ENCODE data around the gene C11orf52. TPM values are rescaled to one million over a fixed set of nuclear protein-coding genes. Genes with fewer than 3 reads are reported as not detected.
A peak's percentile ranks its signal among the peaks of the same experiment; 100 is the strongest.
"Not testable (repeated sequence)": the region's sequence is repeated elsewhere in the genome, so short reads cannot be mapped to it uniquely, and the experiment has no call there.

C11orf52 gene
- total and polyA plus RNA-seq, 8 donors = 3.9 to 43.4 (median 18.7) TPM; not detected in 1

DNA sequence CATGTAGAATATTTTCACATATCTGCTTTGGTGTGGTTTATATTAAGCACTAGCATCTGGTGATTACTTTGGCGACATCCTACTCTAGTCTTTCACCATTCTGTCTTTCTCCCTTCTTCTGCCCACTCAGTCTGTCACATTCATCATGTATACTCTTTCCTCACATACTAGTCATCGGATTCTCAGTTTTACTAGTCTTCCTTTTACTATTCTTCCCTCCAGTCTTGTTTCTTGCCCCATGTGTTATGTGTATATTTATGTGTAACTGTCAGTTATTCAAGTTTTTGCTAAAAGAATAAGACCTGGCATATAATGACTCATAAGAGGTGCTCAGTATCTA is 13.9 kb downstream of the C11orf52 start:
- Histone ChIP-seq H3K4me3 (no peak overlapping the region), H3K36me3 (no peaks in the 10 kb centered on the region), H3K4me1 (peaks cover 11 to 41% (median 23%) of the 10 kb centered on the region in 4 donors), H3K27me3 (no peaks in the 10 kb centered on the region), H3K9me3 (no peaks in the 10 kb centered on the region), H3K27ac (no peak overlapping the region)
- WGBS, 5 donors = 63 to 82% (median 77%) methylated on average over 2 of the region's 2 CpGs
- TF ChIP-seq EP300 (IDR thresholded peaks at IDR 0.05) (no peak), POLR2A (IDR thresholded peaks at IDR 0.05) (no peak), CTCF (IDR thresholded peaks at IDR 0.05) (no peak), POLR2AphosphoS5 (IDR thresholded peaks at IDR 0.05) (no peak)
- intact Hi-C loops (cut with DNase I; ENCODE audit: low total_unique reads) = loop anchor here (5.0 kb wide), 1 partner anchor 50 kb away; no protein-coding TSS in a partner anchor
- DNase-seq = no peak

GRCh38 chr11:111933176-111933575 is 14.5 kb downstream of the C11orf52 start:
- Histone ChIP-seq H3K27ac (peak overlapping the region in 1 of 5 donors; percentile 15), H3K4me1 (peaks cover 17 to 45% (median 27%) of the 10 kb centered on the region in 4 donors)
- not testable (repeated sequence) for H3K27me3 ChIP-seq, H3K9me3 ChIP-seq, H3K36me3 ChIP-seq, H3K4me3 ChIP-seq, DNase-seq
- WGBS, 5 donors = 91 to 97% (median 96%) methylated on average over 14 of the region's 14 CpGs
- intact Hi-C loops (cut with DNase I; ENCODE audit: low total_unique reads) = loop anchor here (5.0 kb wide), 1 partner anchor 49 kb away; no protein-coding TSS in a partner anchor

GRCh38 chr11:111933872-111934271 is 15.2 kb downstream of the C11orf52 start:
- TF ChIP-seq EP300 (IDR thresholded peaks at IDR 0.05) = no peak
- TF ChIP-seq CTCF (IDR thresholded peaks at IDR 0.05) = no peak
- no peak for TF ChIP-seq POLR2AphosphoS5 (IDR thresholded peaks at IDR 0.05)
- TF ChIP-seq POLR2A (IDR thresholded peaks at IDR 0.05) = no peak
- H3K27me3 ChIP-seq = no peaks in the 10 kb centered on the region
- no peak for DNase-seq
- peaks cover 21 to 52% (median 34%) of the 10 kb centered on the region in 4 donors for H3K4me1 ChIP-seq
- H3K9me3 ChIP-seq = no peaks in the 10 kb centered on the region
- intact Hi-C loops (cut with DNase I; ENCODE audit: low total_unique reads) = loop anchor here (5.0 kb wide), 1 partner anchor 48 kb away; no protein-coding TSS in a partner anchor
- 71 to 84% (median 76%) methylated on average over 1 of the region's 1 CpG for WGBS, 5 donors
- H3K36me3 ChIP-seq = no peaks in the 10 kb centered on the region
- H3K4me3 ChIP-seq = no peak overlapping the region
- H3K27ac ChIP-seq = peak overlapping the region in 1 of 5 donors; percentile 87

DNA sequence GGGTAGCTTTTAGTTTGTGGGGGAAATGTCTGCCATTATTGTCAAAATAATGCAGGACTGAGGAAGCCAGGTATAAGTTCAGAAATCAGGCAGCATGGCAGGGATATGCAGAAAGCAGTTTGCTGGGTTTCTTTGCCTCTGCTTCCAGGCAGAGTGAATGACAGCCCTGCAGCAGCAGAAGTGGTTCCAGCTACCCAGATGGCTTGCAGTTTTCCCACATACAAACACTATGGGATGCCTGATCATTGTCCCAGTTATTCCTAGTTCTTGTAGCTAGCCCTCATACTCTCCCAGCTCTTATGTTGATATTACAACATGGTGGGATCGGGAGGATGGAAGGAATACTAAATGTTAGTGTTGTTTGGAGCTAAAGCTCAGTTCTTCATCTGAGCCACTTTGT is 15.6 kb downstream of the C11orf52 start:
- Histone ChIP-seq H3K36me3 (no peaks in the 10 kb centered on the region), H3K4me1 (peaks cover 21 to 57% (median 36%) of the 10 kb centered on the region in 4 donors), H3K27ac (peak overlapping the region in 1 of 5 donors; percentile 87), H3K4me3 (no peak overlapping the region), H3K9me3 (no peaks in the 10 kb centered on the region), H3K27me3 (no peaks in the 10 kb centered on the region)
- no peak for TF ChIP-seq POLR2A (IDR thresholded peaks at IDR 0.05)
- no peak for TF ChIP-seq CTCF (IDR thresholded peaks at IDR 0.05)
- no peak for TF ChIP-seq EP300 (IDR thresholded peaks at IDR 0.05)
- no peak for TF ChIP-seq POLR2AphosphoS5 (IDR thresholded peaks at IDR 0.05)
- intact Hi-C loops (cut with DNase I; ENCODE audit: low total_unique reads) = loop anchor here (5.0 kb wide), 1 partner anchor 48 kb away; no protein-coding TSS in a partner anchor
- 89 to 97% (median 92%) methylated on average over 1 of the region's 1 CpG for WGBS, 5 donors
- no peak for DNase-seq

DNA sequence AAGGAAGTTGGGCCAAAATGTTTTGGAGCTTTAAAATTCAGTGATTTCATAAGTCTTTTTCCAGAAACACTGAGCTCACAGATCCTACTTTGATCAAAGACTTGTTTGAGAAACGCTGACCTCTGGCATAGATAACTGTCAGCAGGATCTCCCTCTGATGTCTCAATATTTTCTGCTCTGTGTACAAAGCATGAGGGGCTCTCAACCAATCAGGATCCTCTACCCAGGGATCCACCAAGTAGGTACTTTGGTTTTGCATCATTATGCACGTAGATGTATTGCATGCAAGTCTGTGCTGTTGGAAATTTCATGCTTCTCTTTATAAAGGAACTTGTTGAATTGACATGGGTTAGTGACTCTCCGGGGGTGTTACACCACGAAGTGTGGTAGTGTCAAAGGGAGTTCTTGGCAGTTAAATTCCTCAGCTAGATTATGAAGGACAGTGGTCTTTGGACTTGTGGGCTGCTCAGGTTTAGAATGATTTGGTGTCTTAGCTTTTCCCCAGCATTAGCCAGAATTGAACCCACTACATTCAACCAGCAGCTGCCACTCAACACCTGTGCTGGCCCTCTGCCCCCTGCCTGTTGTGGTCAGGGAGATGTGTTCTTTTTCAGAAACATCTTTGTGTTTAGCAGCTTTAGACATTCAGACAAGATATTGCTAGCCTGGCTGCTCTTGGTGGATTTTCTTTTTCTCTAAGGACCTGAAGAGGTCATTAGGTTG is 16.8 kb downstream of the C11orf52 start:
- intact Hi-C loops (cut with DNase I; ENCODE audit: low total_unique reads) = no loop called here
- TF ChIP-seq POLR2A (IDR thresholded peaks at IDR 0.05) = no peak
- TF ChIP-seq EP300 (IDR thresholded peaks at IDR 0.05) = no peak
- TF ChIP-seq POLR2AphosphoS5 (IDR thresholded peaks at IDR 0.05) = no peak
- TF ChIP-seq CTCF (IDR thresholded peaks at IDR 0.05) = no peak
- H3K4me1 ChIP-seq = peaks cover 29 to 68% (median 41%) of the 10 kb centered on the region in 4 donors
- H3K27me3 ChIP-seq = no peaks in the 10 kb centered on the region
- H3K36me3 ChIP-seq = no peaks in the 10 kb centered on the region
- 66 to 73% (median 70%) methylated on average over 4 of the region's 4 CpGs for WGBS, 5 donors
- no peak for DNase-seq
- no peaks in the 10 kb centered on the region for H3K9me3 ChIP-seq
- H3K27ac ChIP-seq = peak overlapping the region in 4 of 5 donors; percentile 70 to 87 (median 82)
- H3K4me3 ChIP-seq = no peak overlapping the region

Data from stomach (tissue), 9 donors.